Esophagus squamous epithelium (tissue), 5 donors: ENCODE results near the gene CXCL17. TPM values are rescaled to one million over a fixed set of nuclear protein-coding genes. Genes with fewer than 3 reads are reported as not detected.
A peak's percentile ranks its signal among the peaks of the same experiment; 100 is the strongest.

Source experiments
- DNase-seq: peaks from one replicate; lab custom pipeline; 2025; lab: John Stamatoyannopoulos, UW
- H3K27ac ChIP-seq, 4 donors: fragments of 200-600 bp; sonication (generic); one replicate each; pipeline ENCODE4 v1.5.1; 2016 to 2019; ENCODE audit warnings: mild to moderate bottlenecking in 1 of 4
- H3K27me3 ChIP-seq, 4 donors: fragments of 200-600 bp; sonication (generic); 1 replicate in 3 of 4; 2 replicates in 1 of 4; pipeline versions ENCODE4 v1.5.1 to v1.6.0; 2017 to 2021; ENCODE audit warnings: antibody characterized with exemption in 1 of 4
- H3K36me3 ChIP-seq, 3 donors: fragments of 200-600 bp; sonication (generic); one replicate each; pipeline ENCODE4 v1.5.1; 2016 to 2019
- H3K4me1 ChIP-seq, 3 donors: fragments of 200-600 bp; sonication (generic); one replicate each; pipeline ENCODE4 v1.5.1; 2017 to 2019
- H3K4me3 ChIP-seq, 4 donors: fragments of 200-600 bp; sonication (generic); 1 replicate in 3 of 4; 2 replicates in 1 of 4; pipeline ENCODE4 v1.5.1; 2016 to 2019; ENCODE audit warnings: mild to moderate bottlenecking in 2 of 4, moderate library complexity in 1 of 4
- H3K9me3 ChIP-seq, 3 donors: fragments of 200-600 bp; sonication (generic); one replicate each; pipeline ENCODE4 v1.5.1; 2016 to 2019
- CTCF ChIP-seq, 6 experiments: fragments of 450-650 bp in 4 of 6; fragments of 200-600 bp in 2 of 6; sonication (generic) in 2 of 6; IDR thresholded peaks; one replicate each; pipeline ENCODE4 v1.5.1; 2016 to 2019; ENCODE audit warnings: antibody characterized with exemption in 6 of 6, mild to moderate bottlenecking in 4 of 6, moderate library complexity in 4 of 6
- POLR2A ChIP-seq, 4 donors: fragments of 450-650 bp; IDR thresholded peaks; one replicate each; pipeline ENCODE4 v1.6.1; 2017; ENCODE audit warnings: antibody characterized with exemption in 4 of 4, mild to moderate bottlenecking in 4 of 4, moderate library complexity in 3 of 4
- WGBS, 2 donors: methylation state at CpG; one replicate each; pipeline ENCODE4 v1.1.5; 2018; 5-methylcytosine and 5-hydroxymethylcytosine counted together
- intact Hi-C: fragments of 100-400 bp; cut with DNase I; formaldehyde crosslinking; loops from one replicate; pipeline ENCODE4 v1.15.0; 2022
- total RNA-seq, 4 donors: library from RNA; depleted of rRNA; stranded (reverse); fragments of >200 nt; gene quantifications; one replicate each; pipeline ENCODE4 v1.1.0, GENCODE V29; 2016
- donor health status: DM: yes; HTN: yes; CAD: no.

Gene CXCL17
- total RNA-seq, 4 donors from 2014 or later = 19.3 to 97.7 (median 33.8) TPM

GRCh38 chr19:42397263-42398166, 45.2 kb downstream of the CXCL17 start:
- no peaks in the 10 kb centered on the region for H3K27me3 ChIP-seq
- H3K4me3 ChIP-seq = peak overlapping the region; percentile 24 to 72 (median 54)
- peak overlapping the region; percentile 88 to 92 (median 89) for H3K27ac ChIP-seq
- DNase-seq = no peak
- WGBS, 2 donors = 19 to 21% methylated on average over 17 to 19 of the region's 25 CpGs
- TF ChIP-seq CTCF (IDR thresholded peaks at IDR 0.05) (no peak), POLR2A (IDR thresholded peaks at IDR 0.05) (peak in 1 of 4 donors; percentile 19)
- H3K4me1 ChIP-seq = peaks cover 14 to 62% (median 19%) of the 10 kb centered on the region in 3 donors
- intact Hi-C loops = no loop called here
- no peaks in the 10 kb centered on the region for H3K9me3 ChIP-seq
- no peaks in the 10 kb centered on the region for H3K36me3 ChIP-seq

DNA sequence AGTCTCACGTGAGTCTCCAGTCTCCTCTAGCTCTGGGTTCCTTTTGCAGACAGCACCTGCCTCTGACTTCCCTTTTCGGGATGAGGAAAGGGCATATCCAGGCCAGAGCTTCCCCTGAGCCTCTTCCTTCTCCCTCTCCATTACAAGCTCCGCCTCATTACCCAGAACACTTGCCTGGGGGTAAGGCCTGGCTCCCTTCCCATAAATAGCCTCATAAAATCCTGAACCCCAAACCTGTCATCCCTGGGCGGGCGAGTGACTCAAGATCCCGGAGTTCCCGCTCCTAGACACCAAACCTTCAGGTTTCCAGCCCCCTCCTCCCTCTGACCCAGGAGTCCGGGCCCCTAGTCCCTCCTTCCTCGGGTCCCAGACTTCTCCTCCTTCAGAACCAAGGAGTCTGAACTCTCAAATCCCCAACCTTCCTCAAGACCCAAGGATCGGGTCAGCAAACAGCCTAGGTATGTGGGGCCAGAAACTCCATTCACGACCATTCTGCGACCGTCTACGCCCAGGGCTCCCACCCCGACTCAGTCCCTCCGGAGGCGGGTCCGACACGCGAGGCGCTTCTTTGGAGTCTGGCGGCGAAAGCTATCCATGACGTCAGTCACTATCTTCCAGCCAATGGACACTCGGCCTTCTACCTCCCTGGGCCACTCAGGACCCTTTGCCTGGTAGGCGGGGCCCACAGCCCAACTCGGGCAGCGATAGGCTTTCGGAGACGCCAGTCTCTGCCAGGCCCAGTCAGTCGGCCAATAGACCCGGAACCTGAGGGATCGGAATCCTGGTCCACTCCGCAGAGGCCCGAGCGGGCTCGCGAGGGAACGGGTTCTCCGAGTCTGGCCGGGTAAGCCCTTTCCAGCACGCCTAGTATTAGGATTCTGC, 46.1 kb downstream of the CXCL17 start:
- WGBS, 2 donors = 5 to 25% methylated on average over 4 to 17 of the region's 42 CpGs
- Histone ChIP-seq H3K27me3 (peaks cover 0 to 2% (median 0%) of the 10 kb centered on the region in 4 donors), H3K4me1 (peaks cover 14 to 53% (median 19%) of the 10 kb centered on the region in 3 donors), H3K9me3 (no peaks in the 10 kb centered on the region), H3K27ac (peak overlapping the region; percentile 88 to 92 (median 89)), H3K4me3 (peak overlapping the region; percentile 24 to 72 (median 54)), H3K36me3 (no peaks in the 10 kb centered on the region)
- peak in 3 of 4 donors; percentile 9 to 86 (median 59) for TF ChIP-seq POLR2A (IDR thresholded peaks at IDR 0.05)
- peak in 1 of 6 experiments; percentile 23 for TF ChIP-seq CTCF (IDR thresholded peaks at IDR 0.05)
- DNase-seq = peak; percentile 81
- intact Hi-C loops = no loop called here

DNA sequence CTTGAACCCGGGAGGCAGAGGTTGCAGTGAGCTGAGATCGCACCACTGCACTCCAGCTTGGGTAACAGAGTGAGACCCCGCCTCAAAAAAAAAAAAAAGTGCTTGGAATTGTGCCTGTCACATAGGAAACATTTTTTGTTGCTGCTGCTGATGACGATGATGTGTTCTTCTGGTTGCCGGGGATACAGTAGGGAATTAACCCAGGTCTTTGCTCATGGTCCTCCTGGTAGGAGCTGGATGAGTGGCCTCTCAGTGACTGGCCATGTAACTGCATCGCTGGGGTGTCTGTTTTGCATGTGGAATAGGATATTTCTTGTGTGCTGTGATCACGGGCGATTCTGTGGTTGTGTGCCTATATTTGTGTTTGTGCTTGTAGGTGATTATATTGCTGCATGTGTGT, 48.0 kb downstream of the CXCL17 start:
- TF ChIP-seq POLR2A (IDR thresholded peaks at IDR 0.05) (no peak), CTCF (IDR thresholded peaks at IDR 0.05) (no peak)
- H3K9me3 ChIP-seq = no peaks in the 10 kb centered on the region
- intact Hi-C loops = no loop called here
- peaks cover 0 to 21% (median 0%) of the 10 kb centered on the region in 4 donors for H3K27me3 ChIP-seq
- no peak for DNase-seq
- H3K4me1 ChIP-seq = peaks cover 14 to 38% (median 16%) of the 10 kb centered on the region in 3 donors
- no peak overlapping the region for H3K27ac ChIP-seq
- H3K4me3 ChIP-seq = no peak overlapping the region
- WGBS, 2 donors = 70 to 88% methylated on average over 7 to 8 of the region's 8 CpGs
- H3K36me3 ChIP-seq = no peaks in the 10 kb centered on the region

DNA sequence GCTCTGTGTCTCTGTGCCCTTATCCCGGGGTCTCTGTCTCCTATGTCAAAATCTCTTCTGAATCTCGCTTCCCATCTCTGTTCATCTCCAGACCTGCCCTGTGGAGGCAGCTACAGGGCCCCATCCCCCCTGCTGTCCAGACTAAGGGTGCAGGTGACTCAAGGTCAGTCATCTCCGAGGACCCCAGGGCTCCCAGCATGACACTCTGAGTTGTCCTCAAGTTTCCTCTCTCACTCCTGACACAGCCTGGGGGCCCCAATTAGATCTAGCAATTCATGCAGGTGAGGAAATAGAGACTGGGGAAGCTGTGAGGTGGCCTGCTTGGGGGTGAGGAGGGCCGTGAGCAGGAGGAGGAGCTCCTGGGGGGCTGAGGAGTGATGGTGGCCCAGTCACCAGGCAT, 50.6 kb downstream of the CXCL17 start:
- Histone ChIP-seq H3K36me3 (no peaks in the 10 kb centered on the region), H3K4me3 (no peak overlapping the region), H3K9me3 (no peaks in the 10 kb centered on the region), H3K4me1 (peaks cover 5 to 20% (median 8%) of the 10 kb centered on the region in 3 donors), H3K27ac (peak overlapping the region in 3 of 4 donors; percentile 9 to 61 (median 61)), H3K27me3 (peaks cover 0 to 46% (median 0%) of the 10 kb centered on the region in 4 donors)
- WGBS, 2 donors = 54 to 82% methylated on average over 3 to 4 of the region's 4 CpGs
- intact Hi-C loops = no loop called here
- TF ChIP-seq POLR2A (IDR thresholded peaks at IDR 0.05) = no peak
- TF ChIP-seq CTCF (IDR thresholded peaks at IDR 0.05) = no peak
- DNase-seq = no peak
